PC-9 (cell line): Measurements from ENCODE around the gene TCEANC2.

Experiments used
- EZH2 ChIP-seq: fragments of 200-600 bp; sonication (generic); IDR thresholded peaks from 2 replicates; pipeline ENCODE4 v1.8.0; 2017; ENCODE audit warnings: antibody characterized with exemption, low read depth
- TF ChIP-seq, protein P1 (sequence below): fragments of 200-600 bp; sonication (generic); conservative IDR thresholded peaks from 2 replicates; pipeline ENCODE4 v1.6.1; 2017; ENCODE audit warnings: mixed run types, antibody characterized with exemption, mild to moderate bottlenecking, moderate library complexity

- TF ChIP-seq, protein P1, sequence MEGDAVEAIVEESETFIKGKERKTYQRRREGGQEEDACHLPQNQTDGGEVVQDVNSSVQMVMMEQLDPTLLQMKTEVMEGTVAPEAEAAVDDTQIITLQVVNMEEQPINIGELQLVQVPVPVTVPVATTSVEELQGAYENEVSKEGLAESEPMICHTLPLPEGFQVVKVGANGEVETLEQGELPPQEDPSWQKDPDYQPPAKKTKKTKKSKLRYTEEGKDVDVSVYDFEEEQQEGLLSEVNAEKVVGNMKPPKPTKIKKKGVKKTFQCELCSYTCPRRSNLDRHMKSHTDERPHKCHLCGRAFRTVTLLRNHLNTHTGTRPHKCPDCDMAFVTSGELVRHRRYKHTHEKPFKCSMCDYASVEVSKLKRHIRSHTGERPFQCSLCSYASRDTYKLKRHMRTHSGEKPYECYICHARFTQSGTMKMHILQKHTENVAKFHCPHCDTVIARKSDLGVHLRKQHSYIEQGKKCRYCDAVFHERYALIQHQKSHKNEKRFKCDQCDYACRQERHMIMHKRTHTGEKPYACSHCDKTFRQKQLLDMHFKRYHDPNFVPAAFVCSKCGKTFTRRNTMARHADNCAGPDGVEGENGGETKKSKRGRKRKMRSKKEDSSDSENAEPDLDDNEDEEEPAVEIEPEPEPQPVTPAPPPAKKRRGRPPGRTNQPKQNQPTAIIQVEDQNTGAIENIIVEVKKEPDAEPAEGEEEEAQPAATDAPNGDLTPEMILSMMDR = no peak
- TF ChIP-seq EZH2 = no peak
Observed at GRCh38 chr1:54094001-54094729, 40.8 kb downstream of the TCEANC2 start.
